Measurements from ENCODE around the gene TJP1. TPM values are rescaled to one million over a fixed set of nuclear protein-coding genes. Genes with fewer than 3 reads are reported as not detected.
A peak's percentile ranks its signal among the peaks of the same experiment; 100 is the strongest.
"Not testable (repeated sequence)": the region's sequence is repeated elsewhere in the genome, so short reads cannot be mapped to it uniquely, and the experiment has no call there.

The TJP1 gene
- polyA plus RNA-seq, 4 donors = 132 to 189 (median 159) TPM

- DNase-seq (ENCODE audit: low read depth in 4 of 4, low spot score in 2 of 4) = peak in 1 of 4 donors; percentile 19
Observed at GRCh38 chr15:29800491-29801366, 21.5 kb downstream of the TJP1 start.

GRCh38 chr15:29799859-29800258 lies 22.4 kb downstream of the TJP1 start:
- no peak for DNase-seq (ENCODE audit: low read depth in 4 of 4, low spot score in 2 of 4)

DNA sequence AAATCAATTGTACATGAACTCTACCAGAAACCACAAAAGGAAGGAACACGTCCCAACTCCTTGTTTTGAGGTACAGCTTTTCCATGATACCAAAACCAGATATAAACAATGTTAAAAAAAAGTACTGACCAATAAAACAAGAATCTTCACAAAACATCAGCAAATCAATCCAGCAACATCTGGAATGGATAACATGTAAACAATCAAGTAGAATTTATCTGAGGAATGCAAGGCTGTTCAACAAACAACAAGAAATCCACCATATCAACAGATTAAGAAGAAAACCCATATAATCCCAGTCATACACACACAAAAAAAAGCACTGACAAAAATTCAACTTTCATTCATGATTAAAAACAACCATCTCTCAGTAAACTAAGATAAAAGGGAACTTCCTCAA lies 26.7 kb downstream of the TJP1 start:
- DNase-seq (ENCODE audit: low read depth in 4 of 4, low spot score in 2 of 4) = no peak

DNA sequence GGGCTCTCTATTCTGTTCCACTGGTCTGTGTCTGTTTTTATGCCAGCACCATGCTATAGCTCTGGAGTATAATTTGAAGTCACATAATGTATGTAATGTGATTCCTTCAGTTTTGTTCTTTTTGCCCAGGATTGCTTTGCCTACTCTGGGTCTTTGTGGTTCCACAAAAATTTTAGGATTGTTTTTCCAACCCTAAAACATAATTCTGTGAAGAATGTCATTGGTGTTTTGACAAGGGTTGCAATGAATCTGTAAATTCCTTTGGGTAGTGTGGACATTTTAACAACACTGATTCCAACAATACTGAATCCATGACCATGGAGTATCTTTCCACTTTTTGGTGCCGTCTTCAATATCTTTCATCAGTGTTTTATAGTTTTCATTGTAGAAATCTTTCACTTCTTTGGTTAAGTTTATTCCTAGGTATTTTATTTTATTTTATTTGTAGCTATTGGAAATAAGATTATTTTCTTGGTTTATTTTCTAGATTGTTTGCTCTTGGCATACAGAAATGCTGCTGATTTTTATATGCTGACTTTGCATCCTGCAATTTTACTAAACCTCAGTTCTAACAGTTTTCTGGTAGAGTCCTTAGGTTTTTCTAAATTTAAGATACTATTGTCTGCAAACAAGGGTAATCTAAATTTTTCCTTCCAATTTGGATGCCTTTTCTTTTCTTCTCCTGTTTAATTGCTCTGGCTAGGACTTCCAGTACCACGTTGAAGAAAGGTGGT lies 29.7 kb downstream of the TJP1 start:
- no peak for DNase-seq (ENCODE audit: low read depth in 4 of 4, low spot score in 2 of 4)

DNA sequence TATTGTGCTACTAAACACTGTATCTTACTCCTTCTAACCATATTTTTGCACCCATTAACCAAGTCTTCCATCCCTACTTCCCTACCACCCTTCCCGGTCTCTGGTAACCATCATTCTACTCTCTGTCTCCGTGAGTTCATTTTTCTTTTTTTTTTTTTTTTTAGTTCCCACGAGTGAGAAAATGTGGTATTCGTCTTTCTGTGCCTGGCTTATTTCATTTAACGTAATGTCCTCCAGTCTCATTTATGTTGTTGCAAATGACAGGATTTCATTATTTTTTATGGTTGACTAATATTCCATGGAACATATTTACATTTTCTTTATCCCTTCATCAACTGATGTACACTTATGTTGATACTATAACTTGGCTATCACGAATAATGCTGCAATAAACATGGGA lies 31.7 kb downstream of the TJP1 start:
- no peak for DNase-seq (ENCODE audit: low read depth in 4 of 4, low spot score in 2 of 4)

- DNase-seq (ENCODE audit: low read depth in 4 of 4, low spot score in 2 of 4) = no peak
Observed at GRCh38 chr15:29789871-29790270, 32.4 kb downstream of the TJP1 start.

DNA sequence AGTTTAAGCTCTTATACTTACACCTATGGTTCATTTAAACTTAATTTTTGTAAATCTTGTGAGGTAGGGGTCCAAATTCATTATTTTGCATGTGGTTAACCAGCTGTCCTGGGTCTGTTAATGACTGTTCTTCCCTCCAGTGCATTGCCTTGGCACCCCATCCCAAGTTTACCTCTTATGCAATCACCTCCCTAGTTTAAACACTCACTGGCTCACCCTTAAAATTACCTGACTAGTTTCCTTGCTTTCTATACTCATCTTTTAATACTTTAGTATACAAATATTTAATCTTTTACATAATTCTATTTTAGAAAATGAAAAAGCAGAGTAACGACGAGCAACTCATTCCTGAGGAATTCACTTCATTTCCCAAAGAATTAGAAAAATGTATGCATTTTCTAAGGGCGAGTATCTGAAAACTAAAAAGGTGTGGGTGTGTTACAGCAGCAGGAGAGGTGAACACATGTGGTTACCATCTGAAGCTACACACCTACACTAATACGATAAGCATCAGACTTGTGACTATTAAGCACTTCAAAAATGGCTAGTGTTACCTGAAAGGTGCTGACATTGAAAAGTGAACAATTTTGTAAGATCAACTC lies 33.7 kb downstream of the TJP1 start:
- DNase-seq (ENCODE audit: low read depth in 4 of 4, low spot score in 2 of 4) = no peak

DNA sequence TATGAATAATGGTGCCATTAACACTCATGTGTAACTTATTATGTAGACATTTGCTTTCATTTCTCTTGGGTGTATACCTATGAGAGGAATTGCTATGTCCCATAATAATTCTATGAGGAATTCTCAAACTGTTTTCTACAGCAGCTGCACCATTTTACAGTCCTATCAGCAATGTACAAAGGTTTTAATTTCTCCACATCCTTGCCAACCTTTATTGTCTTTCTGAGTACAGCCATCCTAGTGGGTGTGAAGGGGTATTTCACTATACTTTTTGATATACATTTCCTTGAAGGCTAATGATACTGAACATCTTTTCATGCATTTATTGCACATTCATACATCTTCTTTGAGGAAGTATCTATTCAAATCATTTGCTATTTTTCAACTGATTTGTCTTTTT lies 34.5 kb downstream of the TJP1 start:
- no peak for DNase-seq (ENCODE audit: low read depth in 4 of 4, low spot score in 2 of 4)

GRCh38 chr15:29785642-29786041 lies 36.6 kb downstream of the TJP1 start:
- DNase-seq (ENCODE audit: low read depth in 4 of 4, low spot score in 2 of 4) = no peak

DNA sequence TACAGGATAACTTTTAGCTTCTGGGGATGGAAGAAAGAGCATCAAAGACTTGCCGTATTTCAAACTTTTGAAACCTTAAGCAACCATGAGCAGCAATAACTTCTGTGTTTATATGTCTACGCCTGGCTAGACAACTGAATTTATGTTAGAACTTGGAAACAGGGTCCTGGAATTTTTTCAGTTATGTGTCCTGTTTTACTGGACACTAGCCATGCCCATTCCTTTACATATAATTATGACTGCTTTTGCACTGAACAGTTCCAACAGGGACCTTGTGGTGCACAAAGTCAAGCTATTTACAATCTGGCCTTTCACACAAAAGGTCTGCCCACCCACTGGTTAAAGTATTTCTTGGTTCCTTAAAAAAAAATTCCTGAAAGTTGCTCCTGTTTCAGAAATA lies 37.1 kb downstream of the TJP1 start:
- no peak for DNase-seq (ENCODE audit: low read depth in 4 of 4, low spot score in 2 of 4)

DNA sequence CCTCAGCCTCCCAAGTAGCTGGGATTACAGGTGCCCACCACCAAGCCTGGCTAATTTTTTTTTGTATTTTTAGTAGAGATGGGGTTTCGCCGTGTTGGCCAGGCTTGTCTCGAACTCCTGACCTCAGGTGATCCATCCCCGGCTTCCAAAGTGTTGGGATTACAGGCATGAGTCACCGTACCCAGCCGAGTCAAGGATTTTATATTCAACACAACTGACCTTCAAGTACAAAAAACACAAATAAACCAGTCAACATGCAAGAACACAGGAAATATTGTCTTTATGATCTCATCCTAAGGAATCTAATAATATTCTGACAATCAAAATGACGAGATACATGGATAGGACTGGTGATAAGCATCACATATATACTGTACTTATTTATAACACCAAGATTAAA lies 37.9 kb downstream of the TJP1 start:
- DNase-seq (ENCODE audit: low read depth in 4 of 4, low spot score in 2 of 4) = no peak

- not testable (repeated sequence) for DNase-seq (ENCODE audit: low read depth in 4 of 4, low spot score in 2 of 4)
Observed at GRCh38 chr15:29782816-29783215, 39.5 kb downstream of the TJP1 start.

GRCh38 chr15:29778382-29778781 lies 43.9 kb downstream of the TJP1 start:
- no peak for DNase-seq (ENCODE audit: low read depth in 4 of 4, low spot score in 2 of 4)

GRCh38 chr15:29776859-29777258 lies 45.4 kb downstream of the TJP1 start:
- DNase-seq (ENCODE audit: low read depth in 4 of 4, low spot score in 2 of 4) = no peak

DNA sequence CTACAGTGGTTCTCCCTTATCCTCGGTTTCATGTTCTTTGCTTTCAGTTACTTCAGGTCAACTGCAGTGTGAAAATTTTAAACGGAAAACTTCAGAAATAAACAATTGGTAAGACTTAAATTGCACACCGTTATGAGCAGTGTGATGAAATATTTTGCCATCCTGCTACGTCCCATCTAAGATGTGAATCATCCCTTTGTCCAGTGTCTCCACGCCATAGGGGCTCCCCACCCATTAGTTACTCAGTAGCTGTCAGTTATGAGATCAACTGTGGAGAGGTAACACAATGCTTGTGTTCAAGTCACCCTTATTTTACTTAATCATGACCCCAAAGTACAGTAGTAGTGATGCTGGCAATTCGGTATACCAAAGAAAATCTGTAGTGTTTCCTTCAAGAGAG lies 47.4 kb downstream of the TJP1 start:
- no peak for DNase-seq (ENCODE audit: low read depth in 4 of 4, low spot score in 2 of 4)

DNA sequence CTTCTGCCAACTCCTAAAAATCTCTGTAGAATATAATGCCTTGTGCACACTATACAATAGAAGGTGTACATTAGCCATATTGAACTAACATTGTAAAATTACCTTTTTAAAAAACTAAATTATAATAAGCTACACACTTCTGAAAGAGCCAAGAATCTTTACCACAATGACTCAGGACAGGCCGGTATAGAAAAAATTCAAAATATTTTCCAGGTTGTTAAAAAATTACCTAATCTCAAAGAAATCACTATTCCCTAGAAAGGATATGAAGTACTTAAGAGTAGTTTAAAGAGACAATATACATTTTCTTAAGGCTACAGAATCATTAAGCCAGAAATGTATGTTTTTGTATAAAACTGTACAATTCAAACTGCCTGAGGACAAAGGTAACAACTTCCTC lies 48.5 kb downstream of the TJP1 start:
- DNase-seq (ENCODE audit: low read depth in 4 of 4, low spot score in 2 of 4) = no peak

DNA sequence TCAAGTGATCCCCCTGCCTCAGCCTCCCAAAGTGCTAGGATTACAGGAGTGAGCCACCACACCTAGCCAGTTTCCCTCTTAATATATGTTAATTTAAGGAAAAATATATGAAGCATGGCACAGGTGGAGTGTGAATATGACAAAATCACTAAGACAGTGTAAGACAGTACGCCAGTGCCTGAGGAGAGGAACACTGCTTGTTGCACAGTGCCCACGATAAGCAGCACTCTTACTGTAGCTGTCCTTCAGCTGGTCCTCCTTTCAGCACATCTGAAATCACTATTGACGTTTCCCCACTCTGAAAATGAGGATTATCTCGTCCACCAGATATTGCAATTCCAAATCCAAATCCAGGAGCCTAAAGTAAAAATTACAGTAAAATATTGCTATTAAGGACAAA lies 49.3 kb downstream of the TJP1 start:
- no peak for DNase-seq (ENCODE audit: low read depth in 4 of 4, low spot score in 2 of 4)

- no peak for DNase-seq (ENCODE audit: low read depth in 4 of 4, low spot score in 2 of 4)
Observed at GRCh38 chr15:29770796-29771195, 51.5 kb downstream of the TJP1 start.

GRCh38 chr15:29765898-29766527 lies 56.3 kb downstream of the TJP1 start:
- no peak for DNase-seq (ENCODE audit: low read depth in 4 of 4, low spot score in 2 of 4)

DNA sequence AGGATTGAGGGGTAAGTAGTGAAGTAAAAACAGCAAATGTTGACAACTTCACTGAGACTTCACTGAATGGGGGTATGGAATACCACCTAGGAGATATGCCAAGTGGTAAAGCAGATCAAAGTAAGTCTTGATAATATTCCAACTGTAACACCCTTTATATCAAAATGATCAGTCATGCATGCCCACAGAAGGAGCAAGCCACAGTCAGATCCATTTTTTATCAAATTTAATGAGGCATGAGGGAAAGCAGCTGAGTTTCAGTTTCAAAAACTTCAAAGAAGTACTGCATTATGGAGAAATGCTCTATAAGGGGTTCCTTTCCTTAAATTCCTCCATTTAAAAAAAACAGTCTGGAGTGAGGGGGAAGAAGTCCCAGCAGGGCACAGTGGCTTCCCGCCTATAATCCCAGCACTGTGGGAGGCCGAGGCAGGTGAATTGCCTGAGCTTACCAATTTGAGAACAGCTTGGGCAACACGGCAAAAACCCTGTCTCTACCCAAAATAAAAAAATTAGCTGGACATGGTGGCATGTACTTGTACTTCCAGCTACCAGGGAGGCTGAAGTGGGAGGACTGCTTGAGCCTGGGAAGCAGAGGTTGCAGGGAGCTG lies 56.9 kb downstream of the TJP1 start:
- DNase-seq (ENCODE audit: low read depth in 4 of 4, low spot score in 2 of 4) = no peak

DNA sequence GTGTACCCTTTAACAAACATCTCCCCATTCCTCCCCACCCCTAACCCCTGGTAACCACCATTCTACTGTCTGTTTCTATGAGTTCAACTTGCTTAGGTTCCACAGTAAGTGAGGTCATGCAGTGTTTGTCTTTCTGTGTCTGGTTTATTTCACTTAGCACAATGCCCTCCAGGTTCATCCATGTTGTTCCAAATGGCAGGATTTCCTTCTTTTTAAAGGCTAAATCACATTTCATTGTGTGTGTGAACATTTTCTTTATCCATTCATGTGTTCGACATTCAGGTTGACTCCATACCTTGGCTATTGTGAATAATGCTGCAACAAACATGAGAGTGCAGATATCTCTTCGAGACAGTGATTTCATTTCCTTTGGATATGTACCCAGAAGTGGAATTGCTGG lies 62.7 kb downstream of the TJP1 start:
- no peak for DNase-seq (ENCODE audit: low read depth in 4 of 4, low spot score in 2 of 4)
